ENCODE results near the gene ENDOG.
"Not testable (repeated sequence)": the region's sequence is repeated elsewhere in the genome, so short reads cannot be mapped to it uniquely, and the experiment has no call there.

ENDOG gene

DNA sequence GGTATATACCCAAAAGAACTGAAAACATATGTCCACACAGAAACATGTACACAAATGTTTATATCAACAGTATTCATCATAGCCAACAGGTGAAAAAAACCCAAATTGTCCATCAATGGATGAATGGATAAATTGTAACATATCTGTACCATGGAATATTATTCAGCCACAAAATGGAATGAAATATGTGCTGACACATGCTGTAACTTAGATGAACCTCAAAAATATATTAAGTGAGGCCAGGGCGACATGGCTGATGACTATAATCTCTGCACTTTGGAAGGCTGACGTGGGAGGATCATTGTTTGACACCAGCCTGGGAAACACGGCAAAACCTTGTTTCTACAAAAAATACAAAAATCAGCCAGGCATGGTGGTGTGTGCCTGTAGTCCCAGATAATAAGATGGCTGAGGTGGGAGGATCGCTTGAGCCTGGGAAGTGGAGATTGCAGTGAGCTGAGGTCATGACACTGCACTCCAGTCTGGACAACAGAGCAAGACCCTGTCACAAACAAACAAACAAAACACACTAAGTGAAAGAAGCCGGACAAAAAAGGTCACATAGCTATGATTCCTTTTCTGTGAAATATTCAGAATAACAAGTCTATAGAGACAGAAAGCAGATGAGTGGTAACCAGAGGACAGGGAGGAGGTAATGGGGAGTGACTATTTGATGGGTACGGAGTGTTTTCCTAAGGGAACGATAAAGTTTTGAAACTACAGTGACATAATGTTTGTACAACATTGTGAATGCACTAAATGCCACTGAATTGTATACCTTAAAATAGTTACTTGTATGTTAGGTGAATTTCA is 52.0 kb downstream of the ENDOG start:
- DNase-seq, result no peak

DNA sequence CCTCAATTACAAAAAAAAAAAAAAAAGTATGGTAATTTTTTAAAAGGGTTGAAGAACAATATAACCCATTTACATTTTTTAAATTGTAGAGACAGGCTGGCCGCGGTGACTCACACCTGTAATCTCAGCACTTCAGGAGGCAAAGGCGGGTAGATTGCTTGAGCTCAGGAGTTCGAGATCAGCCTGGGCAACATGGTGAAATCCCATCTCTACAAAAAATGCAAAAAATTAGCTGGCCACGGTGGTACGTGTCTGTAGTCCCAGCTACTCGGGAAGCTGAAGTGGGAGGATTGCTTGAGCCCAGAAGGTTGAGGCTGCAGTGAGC is 52.6 kb downstream of the ENDOG start:
- DNase-seq, result not testable (repeated sequence)

All from NCI-H1436 (cell line).